ENCODE data around the gene PREX1. TPM values are rescaled to one million over a fixed set of nuclear protein-coding genes. Genes with fewer than 3 reads are reported as not detected.
A peak's percentile ranks its signal among the peaks of the same experiment; 100 is the strongest.
"Not testable (repeated sequence)": the region's sequence is repeated elsewhere in the genome, so short reads cannot be mapped to it uniquely, and the experiment has no call there.

Gene PREX1
- total RNA-seq, 1 experiment from 2014 or later, result 11.1 TPM

GRCh38 chr20:48826883-48827771 lies 672 bp downstream of the PREX1 start:
- DNase-seq (ENCODE audit: low read depth), result peak; percentile 39

GRCh38 chr20:48826480-48826879 lies 1.3 kb downstream of the PREX1 start:
- DNase-seq (ENCODE audit: low read depth), result not testable (repeated sequence)

GRCh38 chr20:48826069-48826468 lies 1.7 kb downstream of the PREX1 start:
- DNase-seq (ENCODE audit: low read depth), result no peak

- no peak for DNase-seq (ENCODE audit: low read depth)
Observed at GRCh38 chr20:48825566-48825920, 2.3 kb downstream of the PREX1 start.

- peak; percentile 33 for DNase-seq (ENCODE audit: low read depth)
Observed at GRCh38 chr20:48824830-48825565, 2.8 kb downstream of the PREX1 start.

- DNase-seq (ENCODE audit: low read depth), result peak; percentile 93
Observed at GRCh38 chr20:48823960-48824498, 3.8 kb downstream of the PREX1 start.

- DNase-seq (ENCODE audit: low read depth), result no peak
Observed at GRCh38 chr20:48823476-48823875, 4.3 kb downstream of the PREX1 start.

GRCh38 chr20:48822879-48823385 lies 4.9 kb downstream of the PREX1 start:
- DNase-seq (ENCODE audit: low read depth), result no peak

GRCh38 chr20:48822178-48822577 lies 5.6 kb downstream of the PREX1 start:
- no peak for DNase-seq (ENCODE audit: low read depth)

- DNase-seq (ENCODE audit: low read depth), result no peak
Observed at GRCh38 chr20:48821261-48821920, 6.4 kb downstream of the PREX1 start.

- DNase-seq (ENCODE audit: low read depth), result no peak
Observed at GRCh38 chr20:48820649-48820973, 7.2 kb downstream of the PREX1 start.

GRCh38 chr20:48819821-48820648 lies 7.8 kb downstream of the PREX1 start:
- no peak for DNase-seq (ENCODE audit: low read depth)

- no peak for DNase-seq (ENCODE audit: low read depth)
Observed at GRCh38 chr20:48819089-48819488, 8.7 kb downstream of the PREX1 start.

- no peak for DNase-seq (ENCODE audit: low read depth)
Observed at GRCh38 chr20:48818481-48818987, 9.3 kb downstream of the PREX1 start.

- no peak for DNase-seq (ENCODE audit: low read depth)
Observed at GRCh38 chr20:48818031-48818370, 9.8 kb downstream of the PREX1 start.

GRCh38 chr20:48817367-48818030 lies 10.3 kb downstream of the PREX1 start:
- DNase-seq (ENCODE audit: low read depth), result no peak

- DNase-seq (ENCODE audit: low read depth), result no peak
Observed at GRCh38 chr20:48816282-48817205, 11.3 kb downstream of the PREX1 start.

- no peak for DNase-seq (ENCODE audit: low read depth)
Observed at GRCh38 chr20:48815537-48815936, 12.3 kb downstream of the PREX1 start.

GRCh38 chr20:48814633-48815032 lies 13.2 kb downstream of the PREX1 start:
- DNase-seq (ENCODE audit: low read depth), result no peak
